SK-N-SH (cell line): Measurements from ENCODE around the gene WDR27.

ENCODE experiments used
- GABPA ChIP-seq: IDR thresholded peaks from 2 replicates; pipeline ENCODE4 v1.4.0; 2012; ENCODE audit warnings: low read depth, mild to moderate bottlenecking
- JUND ChIP-seq: IDR thresholded peaks from 2 replicates; pipeline ENCODE4 v1.4.0; 2012
- NFIC ChIP-seq: IDR thresholded peaks from 2 replicates; pipeline ENCODE4 v1.4.0; 2012; ENCODE audit warnings: borderline replicate concordance
- NRF1 ChIP-seq: IDR thresholded peaks from 2 replicates; pipeline ENCODE4 v1.6.1; 2012; ENCODE audit warnings: low read depth, mild to moderate bottlenecking, low read length
- RCOR1 ChIP-seq: fragments of 150-350 bp; IDR thresholded peaks from 2 replicates; pipeline ENCODE4 v1.6.1; 2017; ENCODE audit warnings: antibody characterized with exemption, low read length
- RXRA ChIP-seq: IDR thresholded peaks from 2 replicates; pipeline ENCODE4 v1.4.0; 2012; ENCODE audit warnings: low read depth, mild to moderate bottlenecking, borderline replicate concordance
- TEAD4 ChIP-seq: IDR thresholded peaks from 2 replicates; pipeline ENCODE4 v1.4.0; 2012; ENCODE audit warnings: mild to moderate bottlenecking, borderline replicate concordance; ENCODE audit not compliant: insufficient read depth
- USF2 ChIP-seq: fragments of 150-350 bp; IDR thresholded peaks from 2 replicates; pipeline ENCODE4 v1.6.1; 2017; ENCODE audit warnings: antibody characterized with exemption, low read length, low read depth, borderline replicate concordance
- YY1 ChIP-seq: IDR thresholded peaks from 2 replicates; pipeline ENCODE4 v1.4.0; 2012; ENCODE audit warnings: low read depth, mild to moderate bottlenecking
- TF ChIP-seq, protein P1 (sequence below): fragments of 200-600 bp; sonication (generic); IDR thresholded peaks from 2 replicates; pipeline ENCODE4 v1.6.1; 2017; ENCODE audit warnings: antibody characterized with exemption, mild to moderate bottlenecking, moderate library complexity

- TF ChIP-seq, protein P1, sequence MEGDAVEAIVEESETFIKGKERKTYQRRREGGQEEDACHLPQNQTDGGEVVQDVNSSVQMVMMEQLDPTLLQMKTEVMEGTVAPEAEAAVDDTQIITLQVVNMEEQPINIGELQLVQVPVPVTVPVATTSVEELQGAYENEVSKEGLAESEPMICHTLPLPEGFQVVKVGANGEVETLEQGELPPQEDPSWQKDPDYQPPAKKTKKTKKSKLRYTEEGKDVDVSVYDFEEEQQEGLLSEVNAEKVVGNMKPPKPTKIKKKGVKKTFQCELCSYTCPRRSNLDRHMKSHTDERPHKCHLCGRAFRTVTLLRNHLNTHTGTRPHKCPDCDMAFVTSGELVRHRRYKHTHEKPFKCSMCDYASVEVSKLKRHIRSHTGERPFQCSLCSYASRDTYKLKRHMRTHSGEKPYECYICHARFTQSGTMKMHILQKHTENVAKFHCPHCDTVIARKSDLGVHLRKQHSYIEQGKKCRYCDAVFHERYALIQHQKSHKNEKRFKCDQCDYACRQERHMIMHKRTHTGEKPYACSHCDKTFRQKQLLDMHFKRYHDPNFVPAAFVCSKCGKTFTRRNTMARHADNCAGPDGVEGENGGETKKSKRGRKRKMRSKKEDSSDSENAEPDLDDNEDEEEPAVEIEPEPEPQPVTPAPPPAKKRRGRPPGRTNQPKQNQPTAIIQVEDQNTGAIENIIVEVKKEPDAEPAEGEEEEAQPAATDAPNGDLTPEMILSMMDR = no peak
- no peak for TF ChIP-seq JUND
- no peak for TF ChIP-seq GABPA
- TF ChIP-seq RCOR1 = no peak
- no peak for TF ChIP-seq USF2
- no peak for TF ChIP-seq TEAD4
- TF ChIP-seq YY1 = no peak
- no peak for TF ChIP-seq NFIC
- TF ChIP-seq NRF1 = no peak
- TF ChIP-seq RXRA = no peak
Observed at GRCh38 chr6:169626169-169626568, 75.7 kb downstream of the WDR27 start.
